Gastroesophageal sphincter (tissue), 3 donors: ENCODE results near the gene PER3.

Experiments
- CTCF ChIP-seq, 4 experiments: fragments of 200-600 bp in 2 of 4; fragments of 450-650 bp in 2 of 4; sonication (generic) in 1 of 4; IDR thresholded peaks; one replicate each; pipeline ENCODE4 v1.5.1; 2017 to 2019; ENCODE audit warnings: antibody characterized with exemption in 4 of 4, mild to moderate bottlenecking in 2 of 4, moderate library complexity in 2 of 4
- POLR2A ChIP-seq, 2 donors: fragments of 450-650 bp; IDR thresholded peaks; one replicate each; pipeline ENCODE4 v1.6.1; 2017; ENCODE audit warnings: antibody characterized with exemption in 2 of 2, mild to moderate bottlenecking in 2 of 2, moderate library complexity in 1 of 2
- POLR2AphosphoS5 ChIP-seq: sonication (generic); formaldehyde crosslinking; IDR thresholded peaks from one replicate; pipeline ENCODE4 v1.6.1; 2017; ENCODE audit warnings: antibody characterized with exemption

GRCh38 chr1:7745783-7746182, 38.3 kb upstream of the PER3 start:
- TF ChIP-seq CTCF (IDR thresholded peaks at IDR 0.05) = no peak
- TF ChIP-seq POLR2AphosphoS5 = no peak
- TF ChIP-seq POLR2A (IDR thresholded peaks at IDR 0.05) = no peak
